Fibroblast of lung (primary cell): ENCODE measurements around the gene SYT11. TPM values are rescaled to one million over a fixed set of nuclear protein-coding genes. Genes with fewer than 3 reads are reported as not detected.
A peak's percentile ranks its signal among the peaks of the same experiment; 100 is the strongest.

Experiments used
- DNase-seq, 2 donors: peaks; one replicate each; pipeline versions ENCODE4 v3.0.0 to v3.0.0-alpha.2; 2010; ENCODE audit warnings: low read depth in 2 of 2
- H2AFZ ChIP-seq: 2 replicates; pipeline ENCODE4 v1.5.1; 2012; ENCODE audit warnings: low read length, control low read depth, inconsistent platforms
- H3K27ac ChIP-seq: 2 replicates; pipeline ENCODE4 v1.5.1; 2011; ENCODE audit warnings: low read length, control low read depth; ENCODE audit not compliant: insufficient read depth
- H3K27me3 ChIP-seq: 2 replicates; pipeline ENCODE4 v1.5.1; 2011; ENCODE audit warnings: mild to moderate bottlenecking, low read length; ENCODE audit not compliant: control insufficient read depth, insufficient read depth
- H3K36me3 ChIP-seq: 2 replicates; pipeline ENCODE4 v1.5.1; 2011; ENCODE audit warnings: low read length; ENCODE audit not compliant: control insufficient read depth, insufficient read depth
- H3K4me1 ChIP-seq: 2 replicates; pipeline ENCODE4 v1.5.1; 2011; ENCODE audit warnings: low read length; ENCODE audit not compliant: control insufficient read depth, insufficient read depth; ENCODE audit errors: extremely low read depth
- H3K4me2 ChIP-seq: 2 replicates; pipeline ENCODE4 v1.5.1; 2011; ENCODE audit warnings: low read length, control low read depth; ENCODE audit not compliant: insufficient read depth; ENCODE audit errors: extremely low read depth
- H3K4me3 ChIP-seq, 4 experiments: fragments of 200-600 bp in 1 of 4; sonication (generic) in 1 of 4; replicated peaks in 1 of 4; 2 replicates each; pipeline ENCODE4 v1.5.1; 2011 to 2016; ENCODE audit warnings: low read length in 4 of 4, low read depth in 3 of 4, mild to moderate bottlenecking in 3 of 4, control low read depth in 2 of 4, inconsistent platforms in 1 of 4, mixed read lengths in 1 of 4; ENCODE audit not compliant: insufficient read depth in 1 of 4; ENCODE audit errors: control extremely low read depth in 1 of 4
- H3K79me2 ChIP-seq: 2 replicates; pipeline ENCODE4 v1.5.1; 2012; ENCODE audit warnings: mild to moderate bottlenecking, low read length, inconsistent platforms; ENCODE audit not compliant: control insufficient read depth, insufficient read depth
- H3K9ac ChIP-seq: 2 replicates; pipeline ENCODE4 v1.5.1; 2011; ENCODE audit warnings: mild to moderate bottlenecking, low read length, control low read depth; ENCODE audit not compliant: insufficient read depth
- H3K9me3 ChIP-seq: 2 replicates; pipeline ENCODE4 v1.5.1; 2012; ENCODE audit warnings: low read depth, low read length; ENCODE audit not compliant: control insufficient read depth, insufficient read depth
- H4K20me1 ChIP-seq: 2 replicates; pipeline ENCODE4 v1.5.1; 2011; ENCODE audit warnings: low read length; ENCODE audit not compliant: control insufficient read depth, insufficient read depth; ENCODE audit errors: extremely low read depth
- EZH2 ChIP-seq: IDR thresholded peaks from 2 replicates; pipeline ENCODE4 v1.5.1; 2012; ENCODE audit warnings: low read length, control low read depth, mild to moderate bottlenecking; ENCODE audit errors: missing control alignments
- polyA plus RNA-seq, 2 donors: library from polyadenylated mRNA; depleted of rRNA in 1 of 2; stranded (reverse) in 1 of 2; unstranded in 1 of 2; fragments of >200 nt; gene quantifications; 2 replicates each; pipeline ENCODE4 v1.2.1, GENCODE V29; 2011 to 2012; ENCODE audit warnings: missing spikeins in 1 of 2
- total RNA-seq: library from RNA; depleted of rRNA; stranded (reverse); fragments of >200 nt; gene quantifications from 2 replicates; pipeline ENCODE4 v1.2.1, GENCODE V29; 2014
- TF ChIP-seq, protein P1 (sequence below), 2 donors: IDR thresholded peaks in 1 of 2; conservative IDR thresholded peaks in 1 of 2; 1 replicate in 1 of 2; 2 replicates in 1 of 2; pipeline ENCODE4 v1.5.1; 2011 to 2012; ENCODE audit warnings: low read length in 2 of 2, control low read depth in 1 of 2, inconsistent platforms in 1 of 2, low read depth in 1 of 2, mild to moderate bottlenecking in 1 of 2

Gene SYT11
- total and polyA plus RNA-seq, 2 donors (not counting 1 experiment from before 2014, with no cell fraction given) = 36.8 to 71.3 TPM

GRCh38 chr1:155872527-155872926, 13.2 kb downstream of the SYT11 start:
- TF ChIP-seq, protein P1, sequence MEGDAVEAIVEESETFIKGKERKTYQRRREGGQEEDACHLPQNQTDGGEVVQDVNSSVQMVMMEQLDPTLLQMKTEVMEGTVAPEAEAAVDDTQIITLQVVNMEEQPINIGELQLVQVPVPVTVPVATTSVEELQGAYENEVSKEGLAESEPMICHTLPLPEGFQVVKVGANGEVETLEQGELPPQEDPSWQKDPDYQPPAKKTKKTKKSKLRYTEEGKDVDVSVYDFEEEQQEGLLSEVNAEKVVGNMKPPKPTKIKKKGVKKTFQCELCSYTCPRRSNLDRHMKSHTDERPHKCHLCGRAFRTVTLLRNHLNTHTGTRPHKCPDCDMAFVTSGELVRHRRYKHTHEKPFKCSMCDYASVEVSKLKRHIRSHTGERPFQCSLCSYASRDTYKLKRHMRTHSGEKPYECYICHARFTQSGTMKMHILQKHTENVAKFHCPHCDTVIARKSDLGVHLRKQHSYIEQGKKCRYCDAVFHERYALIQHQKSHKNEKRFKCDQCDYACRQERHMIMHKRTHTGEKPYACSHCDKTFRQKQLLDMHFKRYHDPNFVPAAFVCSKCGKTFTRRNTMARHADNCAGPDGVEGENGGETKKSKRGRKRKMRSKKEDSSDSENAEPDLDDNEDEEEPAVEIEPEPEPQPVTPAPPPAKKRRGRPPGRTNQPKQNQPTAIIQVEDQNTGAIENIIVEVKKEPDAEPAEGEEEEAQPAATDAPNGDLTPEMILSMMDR (conservative IDR thresholded peaks at IDR 0.05 in 1 of 2, IDR thresholded peaks at IDR 0.05 in 1 of 2; ENCODE audit: low read depth in 1 of 2, low read length in 2 of 2) = no peak
- no peak for TF ChIP-seq EZH2
- no peak overlapping the region for H3K4me2 ChIP-seq
- no peaks in the 10 kb centered on the region for H3K27me3 ChIP-seq
- H3K4me3 ChIP-seq = no peak overlapping the region
- H3K36me3 ChIP-seq = peaks cover 3% of the 10 kb centered on the region
- no peak for DNase-seq
- no peak overlapping the region for H3K9ac ChIP-seq
- H3K27ac ChIP-seq = no peak overlapping the region
- no peaks in the 10 kb centered on the region for H3K9me3 ChIP-seq
- H3K4me1 ChIP-seq = peaks cover 3% of the 10 kb centered on the region
- H3K79me2 ChIP-seq = no peaks in the 10 kb centered on the region
- no peaks in the 10 kb centered on the region for H4K20me1 ChIP-seq
- no peak overlapping the region for H2AFZ ChIP-seq

DNA sequence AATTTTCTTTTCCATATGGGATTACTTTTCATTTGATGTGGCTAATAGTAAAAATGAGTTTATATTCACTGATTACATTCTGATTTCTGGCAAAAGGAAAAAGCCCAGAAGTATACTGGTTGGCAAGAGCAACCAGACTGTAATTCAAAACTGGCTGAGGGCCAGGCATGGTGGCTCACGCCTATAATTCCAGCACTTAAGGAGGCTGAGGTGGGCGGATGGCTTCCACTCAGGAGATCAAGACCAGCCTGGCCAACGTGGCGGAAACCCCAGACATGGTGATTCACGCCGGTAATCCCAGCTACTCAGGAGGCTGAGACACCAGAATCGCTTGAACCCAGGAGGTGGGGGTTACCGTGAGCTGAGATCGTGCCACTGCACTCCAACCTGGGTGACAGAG, 14.5 kb downstream of the SYT11 start:
- TF ChIP-seq EZH2 = no peak
- TF ChIP-seq, protein P1 (conservative IDR thresholded peaks at IDR 0.05 in 1 of 2, IDR thresholded peaks at IDR 0.05 in 1 of 2; ENCODE audit: low read depth in 1 of 2, low read length in 2 of 2) = no peak
- no peak overlapping the region for H3K4me2 ChIP-seq

DNA sequence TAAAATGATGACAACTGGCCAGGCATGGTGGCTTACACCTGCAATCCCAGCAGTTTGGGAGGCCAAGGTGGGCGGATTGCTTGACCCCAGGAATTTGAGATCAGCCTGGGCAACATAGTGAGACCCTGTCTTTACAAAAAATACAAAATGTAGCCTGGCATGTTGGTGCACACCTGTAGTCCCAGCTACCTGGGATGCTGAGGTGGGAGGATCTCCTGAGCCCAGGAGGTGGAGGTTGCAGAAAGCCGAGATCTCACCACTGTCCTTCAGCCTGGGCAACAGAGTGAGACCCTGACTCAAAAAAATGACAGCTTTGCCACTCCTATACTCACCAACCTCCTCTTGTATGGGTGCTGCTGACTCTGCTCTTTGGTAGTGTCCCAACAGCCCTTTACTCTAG, 18.6 kb downstream of the SYT11 start:
- DNase-seq = no peak
- TF ChIP-seq, protein P1 (conservative IDR thresholded peaks at IDR 0.05 in 1 of 2, IDR thresholded peaks at IDR 0.05 in 1 of 2; ENCODE audit: low read depth in 1 of 2, low read length in 2 of 2) = no peak
- no peak for TF ChIP-seq EZH2
- H3K4me1 ChIP-seq = no peaks in the 10 kb centered on the region
- no peak overlapping the region for H3K4me2 ChIP-seq
- no peaks in the 10 kb centered on the region for H3K79me2 ChIP-seq
- no peak overlapping the region for H3K4me3 ChIP-seq
- H3K27ac ChIP-seq = no peak overlapping the region
- H2AFZ ChIP-seq = no peak overlapping the region
- H3K9me3 ChIP-seq = no peaks in the 10 kb centered on the region
- no peak overlapping the region for H3K9ac ChIP-seq
- H4K20me1 ChIP-seq = no peaks in the 10 kb centered on the region
- no peaks in the 10 kb centered on the region for H3K27me3 ChIP-seq
- H3K36me3 ChIP-seq = no peaks in the 10 kb centered on the region

More for the DNA sequence above, 14.5 kb downstream of the SYT11 start:
- Histone ChIP-seq H3K4me1 (peaks cover 3% of the 10 kb centered on the region), H3K27me3 (no peaks in the 10 kb centered on the region), H3K4me3 (no peak overlapping the region), H3K79me2 (no peaks in the 10 kb centered on the region), H3K9me3 (no peaks in the 10 kb centered on the region), H4K20me1 (no peaks in the 10 kb centered on the region), H3K27ac (no peak overlapping the region), H2AFZ (no peak overlapping the region), H3K36me3 (no peaks in the 10 kb centered on the region), H3K9ac (no peak overlapping the region)
- peak; percentile 44 to 81 for DNase-seq
